Adrenal gland (tissue), 12 donors: ENCODE measurements around the gene PKD1. TPM values are rescaled to one million over a fixed set of nuclear protein-coding genes. Genes with fewer than 3 reads are reported as not detected.

Experiments
- DNase-seq, 7 donors: peaks; one replicate each; pipeline ENCODE4 v3.0.0-alpha.2; 2019 to 2020
- H3K27ac ChIP-seq, 5 donors: fragments of 200-600 bp; sonication (generic) in 4 of 5; 1 replicate in 3 of 5; 2 replicates in 2 of 5; pipeline versions ENCODE4 v1.5.1 to v1.8.0; 2016 to 2020; ENCODE audit warnings: mild to moderate bottlenecking in 1 of 5
- H3K27me3 ChIP-seq: fragments of 200-600 bp; 2 replicates; pipeline ENCODE4 v1.8.0; 2021
- H3K36me3 ChIP-seq, 2 donors: fragments of 200-600 bp; replicated peaks in 1 of 2; 1 replicate in 1 of 2; 2 replicates in 1 of 2; pipeline versions ENCODE4 v1.5.1 to v1.8.0; 2018 to 2022
- H3K4me1 ChIP-seq, 2 donors: fragments of 200-600 bp; replicated peaks in 1 of 2; 1 replicate in 1 of 2; 2 replicates in 1 of 2; pipeline versions ENCODE4 v1.5.1 to v1.8.0; 2018 to 2021
- H3K4me3 ChIP-seq, 4 donors: fragments of 200-600 bp; sonication (generic) in 3 of 4; one replicate each; pipeline ENCODE4 v1.5.1; 2016 to 2018
- H3K9me3 ChIP-seq, 3 donors: fragments of 200-600 bp; sonication (generic) in 1 of 3; replicated peaks in 1 of 3; 1 replicate in 2 of 3; 2 replicates in 1 of 3; pipeline versions ENCODE4 v1.5.1 to v1.8.0; 2016 to 2021
- POLR2A ChIP-seq, 2 donors: fragments of 450-650 bp; IDR thresholded peaks; one replicate each; pipeline ENCODE4 v1.6.1; 2017; ENCODE audit warnings: antibody characterized with exemption in 2 of 2, mild to moderate bottlenecking in 2 of 2, moderate library complexity in 1 of 2
- WGBS, 4 donors: extraction: QIAGEN DNeasy Blood & Tissue Kit in 2 of 4; methylation state at CpG; one replicate each; pipeline versions ENCODE4 v1.1.5 to v1.1.7; 2013 to 2017; 5-methylcytosine and 5-hydroxymethylcytosine counted together
- intact Hi-C, 2 donors: fragments of 100-400 bp; cut with DNase I; formaldehyde crosslinking; loops; one replicate each; pipeline versions ENCODE4 v1.14.1 to v1.15.0; 2022 to 2023
- polyA plus RNA-seq, 3 donors: library from polyadenylated mRNA; stranded (reverse); fragments of 200-250 nt in 2 of 3; fragments of 350-450 nt in 1 of 3; fragmentation: Illumina TruSeq in 1 of 3; extraction: RNeasy Lipid Tissue Mini Kit (QIAGEN cat#74804) in 1 of 3; gene quantifications; one replicate each; pipeline ENCODE4 v1.2.3, GENCODE V29; 2013 to 2014
- total RNA-seq, 9 donors: library from RNA; depleted of rRNA in 4 of 9; stranded (reverse); fragments of >200 nt in 4 of 9; fragments of 120-200 nt in 1 of 9; fragmentation: NEBNext Ultra II Directional in 1 of 9; extraction: Animal tissue kit (Norgen Biotek cat#: 25700) in 1 of 9; gene quantifications; one replicate each; pipeline versions ENCODE4 v1.1.0 to v1.2.4, GENCODE V29; 2013 to 2023
- TF ChIP-seq, protein P1 (sequence below), 6 experiments: fragments of 450-650 bp in 4 of 6; fragments of 200-600 bp in 2 of 6; sonication (generic) in 1 of 6; IDR thresholded peaks; 1 replicate in 5 of 6; 2 replicates in 1 of 6; pipeline versions ENCODE4 v1.5.1 to v1.8.0; 2016 to 2021; ENCODE audit warnings: antibody characterized with exemption in 6 of 6, mild to moderate bottlenecking in 2 of 6, moderate library complexity in 1 of 6
- donor health status: healthy with polysubstance abuse.
- donor health status: Bipolar disorder and iron deficiency.
- donor health status: DM: yes; HTN: yes; CAD: no.
- donor health status: DM: no; HTN: no; CAD: no.
- donor health status: DM: no; HTN: no; CAD: no.
- donor health status: DM: yes; HTN: yes; CAD: no.

Gene PKD1
- total and polyA plus RNA-seq, 12 donors: 9.2 to 359 (median 102) TPM

DNA sequence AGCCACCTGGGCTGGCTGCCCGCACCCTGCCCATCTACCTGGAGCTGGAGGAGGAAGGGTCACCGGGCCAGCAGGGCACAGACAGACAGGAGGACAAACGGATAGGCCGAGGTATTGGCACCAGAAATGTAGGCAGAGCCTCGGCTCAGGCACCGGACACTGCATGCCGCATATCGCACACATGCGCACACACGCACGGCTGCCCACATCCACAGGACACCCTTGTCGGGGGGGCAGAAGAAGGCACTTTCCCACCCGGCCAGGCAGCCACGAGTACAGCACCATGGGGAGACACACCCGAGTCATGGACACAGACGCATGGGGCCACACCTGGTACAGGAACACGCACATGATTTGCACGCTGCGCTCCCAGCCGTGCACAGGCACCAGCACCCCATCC, 46.3 kb upstream of the PKD1 start:
- intact Hi-C loops: no loop called here
- Histone ChIP-seq H3K4me1 (no peaks in the 10 kb centered on the region), H3K27me3 (no peaks in the 10 kb centered on the region), H3K27ac (no peak overlapping the region), H3K36me3 (peaks cover 0 to 6% of the 10 kb centered on the region in 2 donors), H3K4me3 (no peak overlapping the region), H3K9me3 (no peaks in the 10 kb centered on the region)
- DNase-seq: no peak
- 91 to 94% (median 92%) methylated on average over 10 to 20 of the region's 20 CpGs for WGBS, 4 donors
- TF ChIP-seq, protein P1, sequence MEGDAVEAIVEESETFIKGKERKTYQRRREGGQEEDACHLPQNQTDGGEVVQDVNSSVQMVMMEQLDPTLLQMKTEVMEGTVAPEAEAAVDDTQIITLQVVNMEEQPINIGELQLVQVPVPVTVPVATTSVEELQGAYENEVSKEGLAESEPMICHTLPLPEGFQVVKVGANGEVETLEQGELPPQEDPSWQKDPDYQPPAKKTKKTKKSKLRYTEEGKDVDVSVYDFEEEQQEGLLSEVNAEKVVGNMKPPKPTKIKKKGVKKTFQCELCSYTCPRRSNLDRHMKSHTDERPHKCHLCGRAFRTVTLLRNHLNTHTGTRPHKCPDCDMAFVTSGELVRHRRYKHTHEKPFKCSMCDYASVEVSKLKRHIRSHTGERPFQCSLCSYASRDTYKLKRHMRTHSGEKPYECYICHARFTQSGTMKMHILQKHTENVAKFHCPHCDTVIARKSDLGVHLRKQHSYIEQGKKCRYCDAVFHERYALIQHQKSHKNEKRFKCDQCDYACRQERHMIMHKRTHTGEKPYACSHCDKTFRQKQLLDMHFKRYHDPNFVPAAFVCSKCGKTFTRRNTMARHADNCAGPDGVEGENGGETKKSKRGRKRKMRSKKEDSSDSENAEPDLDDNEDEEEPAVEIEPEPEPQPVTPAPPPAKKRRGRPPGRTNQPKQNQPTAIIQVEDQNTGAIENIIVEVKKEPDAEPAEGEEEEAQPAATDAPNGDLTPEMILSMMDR (IDR thresholded peaks at IDR 0.05): no peak
- TF ChIP-seq POLR2A (IDR thresholded peaks at IDR 0.05): no peak

DNA sequence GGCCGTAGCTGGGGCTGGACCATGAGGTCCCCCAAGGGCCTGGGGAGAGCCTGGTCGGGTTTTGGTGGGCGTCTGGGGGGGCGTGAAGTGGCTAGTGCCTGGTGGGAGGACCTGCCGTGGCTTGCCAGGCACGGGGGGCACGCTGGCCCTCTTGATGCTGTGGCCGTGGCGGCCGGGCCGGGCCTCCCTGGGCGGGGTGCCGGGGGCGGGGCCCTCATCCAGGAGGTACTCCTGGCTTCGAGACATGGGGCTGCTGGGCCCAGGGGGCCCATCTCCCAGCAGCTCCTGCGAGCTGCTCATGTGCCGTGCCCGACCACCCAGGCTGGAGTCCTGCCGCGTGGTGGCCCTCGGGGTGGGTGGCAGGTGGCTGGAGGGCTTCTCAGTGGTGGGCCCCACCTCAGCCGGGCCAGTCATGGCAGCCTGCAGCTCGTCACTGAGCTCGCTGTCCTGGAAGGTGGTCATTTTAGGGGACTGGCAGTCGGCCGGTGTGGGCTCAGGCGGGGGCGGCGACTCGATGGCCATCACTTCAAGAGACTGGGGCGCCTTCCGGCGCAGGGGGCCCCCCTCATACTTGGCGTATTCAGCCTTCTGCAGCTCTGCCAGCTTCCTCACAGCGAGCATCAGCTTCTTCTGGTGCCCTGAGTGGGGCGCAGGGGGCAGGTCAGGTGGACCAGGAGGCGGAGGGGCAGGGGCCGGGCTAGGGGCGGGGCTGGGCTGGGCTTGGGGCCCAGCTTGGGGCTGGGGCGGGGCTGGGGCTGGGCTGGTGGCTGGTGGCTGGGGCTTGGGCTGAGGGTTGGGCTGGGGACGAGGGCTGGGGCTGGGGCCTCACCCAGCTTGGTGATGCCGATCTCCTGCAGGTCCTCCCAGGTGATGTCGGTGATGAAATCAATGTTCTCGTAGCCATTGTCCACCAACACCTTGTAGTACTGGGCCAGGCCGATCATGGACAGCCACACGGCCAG, 45.5 kb upstream of the PKD1 start:
- H3K36me3 ChIP-seq: peaks cover 0 to 13% of the 10 kb centered on the region in 2 donors
- intact Hi-C loops: no loop called here
- H3K9me3 ChIP-seq: no peaks in the 10 kb centered on the region
- H3K4me1 ChIP-seq: no peaks in the 10 kb centered on the region
- H3K27me3 ChIP-seq: no peaks in the 10 kb centered on the region
- no peak overlapping the region for H3K4me3 ChIP-seq
- TF ChIP-seq, protein P1 (IDR thresholded peaks at IDR 0.05): no peak
- no peak for TF ChIP-seq POLR2A (IDR thresholded peaks at IDR 0.05)
- no peak overlapping the region for H3K27ac ChIP-seq
- WGBS, 4 donors: 87 to 100% (median 90%) methylated on average over 8 to 46 of the region's 46 CpGs
- DNase-seq: no peak

DNA sequence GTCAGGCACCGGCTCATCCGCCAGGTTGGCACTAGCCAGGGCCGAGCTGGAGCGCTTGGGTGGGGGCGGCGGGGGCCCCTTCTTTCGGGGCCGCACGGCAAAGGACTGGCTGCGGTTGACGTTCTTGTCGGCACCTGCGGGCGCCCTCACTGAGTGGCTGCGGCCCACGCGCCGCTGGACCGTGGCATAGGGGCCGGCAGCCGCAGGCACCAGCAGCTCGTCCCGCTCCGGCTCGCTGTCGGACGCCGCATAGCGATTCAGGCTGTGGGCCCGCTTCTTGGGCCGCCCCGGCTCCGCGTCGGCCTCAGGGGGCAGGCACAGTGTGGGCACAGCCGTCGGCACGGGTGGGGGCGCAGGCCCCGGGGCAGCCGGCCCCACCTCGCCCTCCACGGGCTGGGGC, 44.8 kb upstream of the PKD1 start:
- Histone ChIP-seq H3K27me3 (no peaks in the 10 kb centered on the region), H3K9me3 (no peaks in the 10 kb centered on the region), H3K27ac (no peak overlapping the region), H3K36me3 (peaks cover 0 to 21% of the 10 kb centered on the region in 2 donors), H3K4me3 (no peak overlapping the region), H3K4me1 (no peaks in the 10 kb centered on the region)
- no peak for TF ChIP-seq POLR2A (IDR thresholded peaks at IDR 0.05)
- TF ChIP-seq, protein P1 (IDR thresholded peaks at IDR 0.05): no peak
- intact Hi-C loops: no loop called here
- DNase-seq: no peak
- WGBS, 4 donors: 95 to 96% (median 95%) methylated on average over 13 to 43 of the region's 43 CpGs

DNA sequence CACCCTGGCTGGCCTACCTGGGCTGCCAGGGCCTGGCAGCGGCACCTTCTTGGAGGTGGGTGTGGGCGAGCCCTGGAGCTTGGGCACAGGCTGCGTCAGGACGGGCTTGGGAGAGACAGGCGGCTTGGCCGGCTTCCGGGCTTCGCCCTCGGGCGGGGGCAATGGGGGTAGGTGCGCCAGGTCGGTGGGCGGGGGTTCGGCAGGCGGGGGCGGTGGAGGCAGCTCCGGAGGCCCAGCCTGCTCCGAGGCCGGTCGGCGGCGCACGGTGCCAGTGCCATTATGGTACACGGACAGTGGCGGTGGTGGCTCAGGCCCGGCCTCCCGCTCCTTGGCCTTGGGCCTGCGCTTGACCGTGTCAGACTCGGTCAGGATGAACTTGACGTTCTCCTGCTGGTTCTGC, 43.9 kb upstream of the PKD1 start:
- TF ChIP-seq, protein P1 (IDR thresholded peaks at IDR 0.05): no peak
- no peak for TF ChIP-seq POLR2A (IDR thresholded peaks at IDR 0.05)
- Histone ChIP-seq H3K9me3 (no peaks in the 10 kb centered on the region), H3K4me3 (no peak overlapping the region), H3K36me3 (peaks cover 0 to 30% of the 10 kb centered on the region in 2 donors), H3K4me1 (peaks cover 0 to under 1% of the 10 kb centered on the region in 2 donors), H3K27ac (no peak overlapping the region), H3K27me3 (no peaks in the 10 kb centered on the region)
- DNase-seq: no peak
- WGBS, 4 donors: 95 to 100% (median 99%) methylated on average over 3 to 31 of the region's 31 CpGs
- intact Hi-C loops: no loop called here
